Hepatocyte (in vitro differentiated cells): ENCODE measurements around the gene GSTO1.
"Not testable (repeated sequence)": the region's sequence is repeated elsewhere in the genome, so short reads cannot be mapped to it uniquely, and the experiment has no call there.

Experiments used
- EZH2 ChIP-seq: fragments of 200-600 bp; sonication (generic); IDR thresholded peaks from 2 replicates; pipeline ENCODE4 v1.6.1; 2016; ENCODE audit warnings: antibody characterized with exemption, mild to moderate bottlenecking, borderline replicate concordance
- EZH2phosphoT487 ChIP-seq: fragments of 200-600 bp; sonication (generic); IDR thresholded peaks from one replicate; pipeline ENCODE4 v1.6.1; 2018; ENCODE audit warnings: antibody characterized with exemption, mild to moderate bottlenecking, low read depth, moderate library complexity; ENCODE audit not compliant: unreplicated experiment, severe bottlenecking
- TF ChIP-seq, protein P1 (sequence below): fragments of 200-600 bp; sonication (generic); IDR thresholded peaks from 2 replicates; pipeline ENCODE4 v1.5.1; 2016; ENCODE audit warnings: antibody characterized with exemption, mild to moderate bottlenecking; ENCODE audit not compliant: poor library complexity

DNA sequence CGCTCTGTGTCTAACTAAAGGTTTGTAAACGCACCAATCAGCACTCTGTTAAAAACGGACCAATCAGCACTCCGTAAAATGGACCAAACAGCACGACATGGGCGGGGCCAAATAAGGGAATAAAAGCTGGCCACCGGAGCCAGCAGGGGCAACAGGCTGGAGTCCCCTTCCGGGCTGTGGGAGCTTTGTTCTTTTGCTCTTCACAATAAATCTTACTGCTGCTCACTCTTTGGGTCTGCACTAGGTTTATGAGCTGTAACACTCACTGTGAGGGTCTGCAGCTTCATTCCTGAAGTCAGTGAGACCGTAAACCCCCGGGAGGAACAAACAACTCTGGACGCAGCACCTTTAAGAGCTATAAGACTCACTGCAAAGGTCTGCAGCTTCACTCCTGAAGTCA, 5.8 kb upstream of the GSTO1 start:
- TF ChIP-seq EZH2, EZH2phosphoT487: not testable (repeated sequence)
- TF ChIP-seq, protein P1, sequence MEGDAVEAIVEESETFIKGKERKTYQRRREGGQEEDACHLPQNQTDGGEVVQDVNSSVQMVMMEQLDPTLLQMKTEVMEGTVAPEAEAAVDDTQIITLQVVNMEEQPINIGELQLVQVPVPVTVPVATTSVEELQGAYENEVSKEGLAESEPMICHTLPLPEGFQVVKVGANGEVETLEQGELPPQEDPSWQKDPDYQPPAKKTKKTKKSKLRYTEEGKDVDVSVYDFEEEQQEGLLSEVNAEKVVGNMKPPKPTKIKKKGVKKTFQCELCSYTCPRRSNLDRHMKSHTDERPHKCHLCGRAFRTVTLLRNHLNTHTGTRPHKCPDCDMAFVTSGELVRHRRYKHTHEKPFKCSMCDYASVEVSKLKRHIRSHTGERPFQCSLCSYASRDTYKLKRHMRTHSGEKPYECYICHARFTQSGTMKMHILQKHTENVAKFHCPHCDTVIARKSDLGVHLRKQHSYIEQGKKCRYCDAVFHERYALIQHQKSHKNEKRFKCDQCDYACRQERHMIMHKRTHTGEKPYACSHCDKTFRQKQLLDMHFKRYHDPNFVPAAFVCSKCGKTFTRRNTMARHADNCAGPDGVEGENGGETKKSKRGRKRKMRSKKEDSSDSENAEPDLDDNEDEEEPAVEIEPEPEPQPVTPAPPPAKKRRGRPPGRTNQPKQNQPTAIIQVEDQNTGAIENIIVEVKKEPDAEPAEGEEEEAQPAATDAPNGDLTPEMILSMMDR: not testable (repeated sequence)
